ENCODE measurements around the gene DNAJC6.
"Not testable (repeated sequence)": the region's sequence is repeated elsewhere in the genome, so short reads cannot be mapped to it uniquely, and the experiment has no call there.

Gene DNAJC6

DNA sequence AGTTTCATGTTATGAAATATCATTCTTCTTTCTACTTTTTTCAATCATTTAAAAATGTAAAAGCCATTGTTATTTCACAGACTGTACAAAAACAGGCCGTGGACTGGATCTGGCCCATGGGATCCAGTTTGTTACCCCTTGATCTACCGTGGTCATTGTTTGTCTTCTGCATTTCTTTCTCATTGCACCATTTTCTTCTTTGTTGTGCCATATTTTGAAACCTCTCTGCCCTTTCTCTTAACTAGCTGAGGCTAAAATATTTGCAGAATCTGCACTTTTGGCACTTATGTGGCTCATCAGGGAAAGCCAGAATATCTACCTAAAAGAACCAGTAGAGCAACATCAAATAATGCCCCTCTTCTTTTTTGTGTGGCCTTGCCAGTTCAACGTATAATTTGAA is 50.5 kb downstream of the DNAJC6 start:
- DNase-seq = no peak

DNA sequence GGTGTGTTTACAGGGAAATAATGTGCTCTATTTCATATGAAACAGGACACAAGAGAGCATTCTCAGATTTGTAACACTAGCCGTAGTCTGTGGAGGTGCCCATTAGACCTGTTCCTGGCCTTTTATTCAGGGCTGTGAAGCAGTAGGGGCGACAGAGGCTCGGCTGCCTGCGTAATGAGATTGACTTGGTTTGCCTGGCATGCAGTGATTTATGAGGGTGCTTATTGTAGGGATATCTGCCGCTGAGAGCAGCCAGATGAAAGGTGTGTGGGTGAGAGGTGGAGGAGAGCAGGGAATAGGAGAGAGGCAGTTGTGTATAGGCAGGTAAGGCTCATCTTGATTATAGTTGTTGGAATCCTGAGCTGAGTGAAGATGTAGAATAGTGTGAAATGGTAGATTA is 51.3 kb downstream of the DNAJC6 start:
- DNase-seq = no peak

DNA sequence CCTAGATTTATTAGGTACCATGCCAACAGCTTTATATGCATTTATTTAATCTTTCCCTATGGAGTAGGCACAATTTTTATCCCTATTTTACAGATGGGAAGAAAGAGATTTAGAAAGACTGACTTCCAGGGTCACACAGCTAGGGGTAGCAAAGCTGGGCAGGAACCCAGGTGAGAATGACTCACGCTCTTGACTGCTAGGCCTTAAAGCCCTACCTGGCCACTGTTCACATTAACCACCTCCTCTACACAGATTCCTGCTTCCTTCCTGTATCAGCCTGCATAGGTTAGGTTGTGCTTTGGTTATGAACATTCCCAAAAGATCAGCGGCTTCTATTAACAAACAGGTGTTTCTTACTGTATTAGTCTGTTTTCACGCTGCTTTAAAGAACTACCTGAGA is 53.2 kb downstream of the DNAJC6 start:
- DNase-seq = no peak

DNA sequence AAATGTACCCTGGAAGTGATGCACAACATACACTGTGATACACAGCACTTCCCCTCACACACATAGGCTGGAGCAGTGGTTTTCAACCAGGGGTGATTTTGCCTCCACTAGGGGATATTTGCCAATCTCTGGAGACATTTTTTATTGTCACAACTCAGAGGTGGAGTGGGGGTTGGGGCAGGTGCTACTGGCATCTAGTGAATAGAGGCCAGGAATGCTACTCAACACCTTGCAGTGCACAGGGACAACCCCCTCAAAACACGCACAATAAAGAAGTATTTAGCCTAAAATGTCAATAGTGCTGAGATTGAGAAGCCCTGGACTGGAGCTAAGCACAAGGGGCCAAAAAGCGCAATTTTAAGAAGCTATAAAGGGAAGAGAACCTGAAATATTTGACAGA is 54.1 kb downstream of the DNAJC6 start:
- no peak for DNase-seq

DNA sequence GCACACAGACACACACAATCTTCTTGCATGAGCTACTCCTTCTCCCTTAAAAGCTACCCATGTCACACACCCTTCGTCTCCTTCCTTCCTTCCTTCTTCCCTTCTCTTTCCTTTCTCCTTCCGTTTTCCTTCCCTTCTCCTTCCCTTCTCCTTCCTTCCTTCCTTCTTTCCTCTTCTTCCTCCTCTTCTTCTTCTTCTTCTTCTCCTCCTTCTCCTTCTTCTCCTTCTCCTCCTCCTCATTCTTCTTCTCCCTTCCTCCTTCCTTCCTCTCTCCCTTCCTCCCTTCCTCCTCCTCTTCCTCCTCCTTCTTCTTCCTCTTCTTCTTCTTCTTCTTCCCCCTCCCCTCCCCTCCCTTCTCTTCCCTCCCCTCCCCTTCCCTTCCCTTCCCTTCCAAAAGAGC is 59.1 kb downstream of the DNAJC6 start:
- no peak for DNase-seq

DNA sequence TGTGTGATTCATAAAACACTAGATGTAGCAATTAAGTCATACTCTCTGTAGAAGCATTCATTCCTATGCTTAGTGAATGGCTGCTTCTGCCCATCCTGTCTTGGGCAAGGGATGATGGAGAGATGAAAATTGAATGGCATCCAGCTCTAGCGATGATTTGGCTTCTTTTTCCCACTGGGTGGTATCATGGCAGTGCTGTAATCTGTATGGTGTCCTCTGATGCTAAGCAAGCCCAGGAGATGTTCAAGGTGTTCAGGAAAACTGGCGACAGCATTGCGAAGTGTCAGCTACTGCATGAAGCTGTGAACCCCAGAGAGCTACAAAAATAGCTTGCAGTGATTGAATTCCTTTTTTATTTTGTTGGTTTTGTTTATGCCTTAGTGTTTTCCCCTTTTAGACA is 62.2 kb downstream of the DNAJC6 start:
- no peak for DNase-seq

DNA sequence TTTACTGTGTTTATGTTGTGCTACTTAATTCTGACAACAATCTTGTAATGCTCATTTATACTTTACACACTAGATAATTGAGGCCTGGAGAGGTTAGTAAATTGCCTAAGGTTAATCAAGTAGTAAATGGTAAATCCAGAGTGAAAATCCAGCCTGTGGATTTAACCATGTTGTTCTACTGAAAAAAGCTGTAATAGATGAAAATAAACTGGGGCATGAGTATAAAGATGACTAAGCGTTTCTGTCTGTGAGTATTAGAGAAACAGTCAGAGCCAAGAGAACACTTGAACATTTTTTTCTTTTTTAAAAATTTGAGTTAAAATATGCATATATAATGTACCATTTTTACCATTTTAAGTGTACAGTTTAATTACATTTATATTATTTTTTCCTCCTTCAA is 63.2 kb downstream of the DNAJC6 start:
- no peak for DNase-seq

DNA sequence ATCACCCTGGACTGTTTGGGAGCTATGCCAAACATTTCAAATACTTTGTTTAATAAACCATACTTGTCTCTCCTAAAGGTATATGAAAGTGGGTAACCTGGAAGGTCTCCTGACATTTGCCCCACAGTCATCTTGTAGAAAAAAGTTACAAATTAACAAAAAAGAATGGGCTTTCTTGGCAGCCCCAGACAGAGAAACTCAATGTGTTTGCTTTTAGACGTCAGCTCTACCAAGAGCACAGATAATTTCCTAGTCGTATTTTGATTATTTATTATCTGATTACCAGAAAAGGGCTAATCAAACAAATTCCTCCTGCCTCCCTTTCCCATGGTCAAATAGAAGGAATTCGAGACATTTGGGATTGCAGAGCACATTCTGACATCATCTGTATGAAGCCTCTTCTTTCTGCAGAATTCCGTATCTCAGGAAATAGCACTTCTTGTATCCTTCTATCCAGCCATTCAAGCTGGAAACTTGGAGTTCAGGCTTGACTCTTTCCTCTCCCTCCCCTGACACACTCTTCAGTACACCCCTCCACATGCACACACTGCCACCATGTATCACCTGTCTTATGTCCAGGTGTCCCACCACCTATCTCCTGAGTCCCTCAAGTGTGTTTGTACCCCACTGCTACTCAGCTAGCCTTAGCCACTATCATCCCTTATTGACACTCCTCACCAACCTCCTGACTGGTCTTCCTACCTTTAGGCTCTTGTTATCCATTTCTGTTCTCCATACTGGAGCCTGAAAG is 68.3 kb downstream of the DNAJC6 start:
- DNase-seq = no peak

DNA sequence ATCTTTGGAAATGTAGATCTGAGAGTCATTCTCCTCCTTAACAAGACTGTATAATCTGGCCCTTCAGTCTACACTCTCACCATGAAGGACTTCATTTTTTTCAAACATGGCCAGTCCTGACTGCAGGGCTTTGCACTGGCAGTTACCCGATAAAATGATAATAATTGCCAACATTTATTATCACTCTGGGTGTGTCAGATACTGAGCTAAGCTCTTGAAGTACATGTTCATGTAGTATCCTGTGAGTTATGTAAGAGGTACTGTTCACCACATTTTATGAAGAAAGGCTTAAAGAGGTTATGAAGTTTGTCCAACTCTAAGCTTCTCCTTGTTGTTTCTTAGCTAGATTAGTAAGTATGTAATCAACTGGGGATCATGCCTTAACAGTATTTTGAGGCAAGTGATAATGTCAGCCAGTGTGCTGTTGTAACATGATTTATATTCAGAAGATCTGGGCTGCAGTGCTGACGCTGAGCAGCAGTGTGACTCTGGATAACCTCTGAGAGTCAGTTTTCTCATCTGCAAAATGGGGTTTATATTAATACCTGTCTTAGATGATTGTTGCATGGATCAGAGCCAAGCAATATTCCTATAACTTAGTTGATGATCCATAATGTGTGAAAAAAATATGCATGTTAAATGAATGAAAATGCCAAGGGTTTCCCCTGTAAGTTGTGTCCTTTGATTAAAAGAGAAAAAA is 69.1 kb downstream of the DNAJC6 start:
- DNase-seq = no peak

DNA sequence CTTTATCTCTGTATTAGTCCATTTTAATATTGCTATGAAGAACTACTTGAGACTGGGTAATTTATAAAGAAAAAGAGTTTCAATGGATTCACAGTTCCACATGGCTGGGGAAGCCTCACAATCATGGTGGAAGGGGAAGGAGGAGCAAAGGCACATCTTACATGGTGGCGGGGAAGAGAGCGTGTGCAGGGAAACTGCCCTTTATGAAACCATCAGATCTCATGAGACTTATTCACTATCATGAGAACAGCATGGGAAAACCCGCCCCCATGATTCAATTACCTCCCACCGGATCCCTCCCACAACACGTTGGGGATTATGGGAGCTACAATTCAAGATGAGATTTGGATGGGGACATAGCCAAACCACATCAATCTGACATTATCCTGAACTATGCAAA is 75.1 kb downstream of the DNAJC6 start:
- not testable (repeated sequence) for DNase-seq

DNA sequence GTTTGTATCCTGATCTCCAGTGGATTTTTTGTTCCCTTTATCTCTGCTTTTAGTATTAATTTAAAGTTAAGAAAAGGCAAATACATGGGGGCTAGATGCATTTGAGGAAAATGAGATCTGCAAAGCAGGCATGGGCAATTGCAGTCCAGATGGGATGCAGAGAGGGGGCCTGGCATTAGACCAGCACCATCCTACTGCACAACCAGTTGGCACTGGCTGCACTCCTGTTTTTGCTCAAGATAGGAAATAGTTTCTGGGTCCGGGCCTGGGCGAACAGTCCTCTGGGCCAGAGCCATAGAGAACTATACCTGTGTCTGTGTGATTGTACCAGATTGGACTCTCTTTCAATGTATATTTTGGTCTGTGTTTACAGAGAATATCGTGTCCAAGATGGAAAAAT is 77.1 kb downstream of the DNAJC6 start:
- no peak for DNase-seq

DNA sequence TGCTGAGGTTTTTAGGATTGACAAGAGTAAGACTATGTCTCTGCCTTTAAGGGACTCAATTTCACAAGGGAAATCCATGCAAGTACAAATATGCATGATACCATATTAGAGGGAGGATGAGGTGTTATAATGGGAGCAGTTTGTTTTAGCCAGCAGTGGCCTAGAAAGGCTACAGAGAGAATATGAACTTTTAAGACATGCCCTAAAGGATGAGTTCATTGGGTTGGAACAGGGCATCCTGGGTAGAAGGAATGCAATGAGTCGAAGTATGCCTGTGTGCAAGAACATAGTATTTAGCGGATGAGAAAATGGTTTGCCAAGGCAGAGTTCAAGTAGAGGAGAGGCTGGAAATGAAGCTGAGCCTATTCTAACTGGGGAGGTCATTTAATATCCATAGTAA is 78.5 kb downstream of the DNAJC6 start:
- no peak for DNase-seq

DNA sequence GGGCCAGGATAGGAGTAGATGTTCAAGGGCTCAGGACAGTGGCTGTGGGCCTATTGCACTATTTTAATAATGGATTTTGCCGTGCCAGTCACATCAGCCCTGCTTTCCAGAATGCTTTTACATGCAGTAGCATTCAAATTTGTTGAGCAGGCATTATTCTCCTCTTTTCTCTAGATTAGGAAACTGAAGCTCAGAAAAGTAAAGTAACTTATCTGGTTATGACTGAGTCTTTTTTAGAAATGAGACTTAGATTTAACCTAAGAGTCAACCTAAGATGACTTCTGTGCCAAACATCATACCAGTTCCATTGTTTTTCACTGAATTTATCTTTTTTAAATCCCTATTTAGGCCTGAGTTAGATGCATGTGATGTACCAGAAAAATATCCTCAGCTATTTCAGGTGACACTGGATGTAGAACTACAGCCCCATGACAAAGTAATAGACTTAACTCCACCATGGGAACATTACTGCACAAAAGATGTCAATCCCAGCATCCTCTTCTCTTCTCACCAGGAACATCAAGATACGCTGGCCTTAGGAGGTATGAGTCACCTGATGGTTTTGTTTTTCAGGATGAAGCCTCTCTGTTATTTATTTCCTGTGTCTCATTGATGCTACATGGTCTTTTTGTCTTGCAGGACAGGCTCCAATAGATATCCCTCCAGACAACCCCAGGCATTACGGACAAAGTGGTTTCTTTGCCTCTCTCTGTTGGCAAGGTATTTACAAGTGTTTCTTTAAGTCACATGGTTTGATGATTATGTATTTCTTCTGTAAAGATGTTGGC is 79.8 kb downstream of the DNAJC6 start:
- DNase-seq = no peak

DNA sequence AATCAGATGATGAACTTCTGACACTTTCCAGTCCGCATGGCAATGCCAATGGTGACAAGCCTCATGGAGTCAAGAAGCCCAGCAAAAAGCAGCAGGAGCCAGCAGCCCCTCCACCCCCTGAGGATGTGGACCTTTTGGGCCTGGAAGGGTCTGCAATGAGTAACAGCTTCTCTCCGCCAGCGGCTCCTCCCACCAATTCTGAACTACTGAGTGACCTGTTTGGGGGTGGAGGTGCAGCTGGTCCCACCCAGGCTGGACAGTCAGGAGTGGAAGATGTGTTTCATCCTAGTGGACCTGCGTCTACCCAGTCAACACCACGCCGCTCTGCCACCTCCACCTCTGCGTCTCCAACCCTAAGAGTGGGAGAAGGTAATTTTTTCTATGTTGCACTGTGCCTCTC is 83.2 kb downstream of the DNAJC6 start:
- DNase-seq = no peak

DNA sequence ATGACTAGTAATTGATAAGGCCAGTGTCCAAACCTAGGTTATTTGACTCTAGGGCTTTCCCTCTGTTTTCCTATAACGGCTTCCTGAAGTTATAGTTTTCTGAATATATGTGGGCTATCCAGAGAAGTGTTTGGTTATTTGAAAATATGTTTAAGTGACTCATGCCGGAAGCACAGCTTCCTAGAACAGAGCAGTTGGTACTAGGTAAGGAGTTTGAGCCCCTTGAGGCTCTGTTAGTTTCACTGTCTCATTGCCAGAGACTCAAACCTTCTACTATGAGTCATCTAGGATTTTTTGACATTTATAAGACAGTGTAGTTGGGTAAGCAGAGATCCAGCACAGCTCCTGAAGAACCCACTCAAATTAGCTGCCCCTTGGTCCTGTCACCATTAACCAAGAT is 84.0 kb downstream of the DNAJC6 start:
- no peak for DNase-seq

DNA sequence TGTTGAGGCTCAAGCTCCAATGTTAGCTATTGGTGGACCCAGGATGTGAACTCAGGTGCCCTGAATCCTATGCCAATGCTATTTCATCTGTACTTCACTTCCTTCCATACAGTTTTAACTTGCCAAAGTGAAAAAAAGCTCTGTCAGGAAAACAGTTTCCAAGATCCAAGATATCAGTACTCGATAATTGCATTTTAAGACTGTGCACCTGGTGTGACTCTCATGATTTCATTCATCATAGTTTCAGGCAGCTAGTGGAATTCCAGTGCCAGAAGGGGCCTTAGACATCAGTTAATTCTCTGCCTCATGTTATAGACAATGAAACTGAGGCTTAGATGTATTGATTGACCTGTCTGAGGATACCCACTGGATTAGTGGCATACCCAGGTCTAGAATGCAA is 84.6 kb downstream of the DNAJC6 start:
- DNase-seq = no peak

DNA sequence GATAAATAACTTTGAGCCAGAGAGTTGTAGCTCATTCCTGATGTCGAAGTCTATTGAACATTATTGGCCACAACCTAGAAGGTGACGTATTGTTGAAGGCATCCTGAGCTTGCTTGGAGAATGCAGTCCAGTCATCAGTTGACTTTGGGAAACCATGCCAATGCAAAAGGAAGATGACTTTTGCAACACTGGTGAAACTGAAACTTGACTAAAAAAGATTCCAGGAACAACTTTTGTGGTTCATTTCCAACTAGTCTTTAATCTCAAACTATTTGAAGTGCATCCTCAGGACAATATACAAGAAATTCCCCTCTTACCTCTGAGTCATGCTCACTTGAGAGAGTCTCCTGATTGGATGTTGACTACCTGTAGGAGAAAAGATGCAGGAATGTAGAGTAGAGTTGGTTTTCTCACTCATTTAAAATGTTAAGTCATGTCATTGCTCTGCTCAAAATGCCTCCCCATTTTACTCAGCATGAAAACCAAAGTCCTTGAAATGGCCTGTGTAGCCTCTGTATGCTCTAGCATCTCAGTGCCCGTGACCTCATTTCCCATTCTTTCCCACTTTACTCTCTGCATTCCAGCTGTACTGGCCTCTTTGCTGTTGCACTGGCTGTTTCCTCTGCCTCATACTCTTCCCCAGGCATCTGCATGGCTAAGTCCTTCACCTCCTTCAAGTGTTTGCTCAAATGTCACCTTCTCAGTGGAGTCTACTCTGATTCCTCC is 86.7 kb downstream of the DNAJC6 start:
- no peak for DNase-seq

DNA sequence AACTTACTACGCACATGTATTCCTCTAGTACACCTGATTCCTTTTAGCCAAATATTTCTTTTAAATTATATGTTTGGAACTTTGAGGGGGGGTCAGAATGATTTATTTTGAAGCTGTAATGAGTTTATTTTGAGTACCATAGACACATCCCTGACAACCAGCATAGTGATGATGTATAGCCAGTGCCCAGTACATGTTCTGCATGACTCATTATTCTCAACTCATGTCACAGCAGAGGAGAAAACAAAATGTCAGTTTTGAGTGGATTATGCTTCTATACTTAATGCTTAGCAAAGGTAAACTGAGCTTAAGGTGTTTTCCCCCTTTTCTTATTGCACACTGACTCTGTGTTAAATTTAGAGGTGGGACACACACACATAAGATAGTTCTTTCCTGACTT is 88.7 kb downstream of the DNAJC6 start:
- no peak for DNase-seq

DNA sequence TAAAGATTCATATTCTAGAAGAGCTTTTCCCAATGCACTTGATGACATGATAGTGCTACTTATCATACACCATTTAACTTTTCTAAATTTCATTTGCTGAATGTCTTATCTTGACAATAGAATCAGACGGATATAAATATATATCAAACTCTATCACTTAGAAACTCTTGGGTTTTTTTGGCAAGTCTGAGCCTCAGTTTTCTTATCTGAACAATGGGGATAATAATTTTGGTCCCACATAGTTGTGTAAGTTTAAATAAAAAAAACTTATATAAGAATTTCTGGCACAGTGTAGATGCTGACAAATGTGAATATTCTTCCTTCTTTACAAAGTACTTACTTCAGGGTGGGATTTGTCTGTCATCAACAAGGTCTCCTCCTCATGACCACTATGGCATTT is 89.7 kb downstream of the DNAJC6 start:
- DNase-seq = no peak

DNA sequence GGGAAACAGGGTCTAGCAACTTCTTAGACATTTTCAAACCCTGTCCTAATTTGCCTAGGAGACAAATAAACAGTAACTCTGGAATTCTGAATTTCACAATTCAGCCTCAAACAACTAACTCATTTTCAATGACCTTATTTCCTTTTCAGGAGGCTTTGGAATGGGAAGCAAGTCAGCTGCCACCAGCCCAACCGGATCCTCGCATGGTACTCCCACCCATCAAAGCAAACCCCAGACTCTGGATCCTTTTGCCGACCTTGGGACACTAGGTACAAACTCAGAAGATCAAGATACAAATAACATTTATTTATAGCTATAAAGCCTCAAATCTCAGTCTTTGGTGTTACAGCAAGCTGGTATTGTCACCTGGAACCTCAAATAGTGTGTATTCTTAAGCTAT is 92.3 kb downstream of the DNAJC6 start:
- no peak for DNase-seq

DNA sequence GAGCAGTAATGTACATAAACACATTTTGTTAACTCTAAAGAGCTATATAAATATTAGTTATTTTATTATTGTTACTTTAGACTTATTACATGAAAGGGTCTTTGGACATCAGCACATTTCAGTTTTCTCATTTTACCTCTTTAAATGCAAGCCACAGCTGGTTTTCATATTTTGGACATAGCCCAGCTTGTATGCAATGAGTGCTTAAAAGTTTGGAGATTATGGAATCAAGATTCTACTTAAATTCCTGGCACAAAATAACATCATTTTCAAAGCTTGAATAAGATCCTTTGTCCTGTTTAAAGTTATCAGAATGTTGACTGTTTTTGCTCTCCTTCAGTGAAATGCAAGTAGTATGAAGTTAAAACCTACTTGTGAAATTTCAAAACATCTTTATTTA is 95.6 kb downstream of the DNAJC6 start:
- DNase-seq = no peak

DNA sequence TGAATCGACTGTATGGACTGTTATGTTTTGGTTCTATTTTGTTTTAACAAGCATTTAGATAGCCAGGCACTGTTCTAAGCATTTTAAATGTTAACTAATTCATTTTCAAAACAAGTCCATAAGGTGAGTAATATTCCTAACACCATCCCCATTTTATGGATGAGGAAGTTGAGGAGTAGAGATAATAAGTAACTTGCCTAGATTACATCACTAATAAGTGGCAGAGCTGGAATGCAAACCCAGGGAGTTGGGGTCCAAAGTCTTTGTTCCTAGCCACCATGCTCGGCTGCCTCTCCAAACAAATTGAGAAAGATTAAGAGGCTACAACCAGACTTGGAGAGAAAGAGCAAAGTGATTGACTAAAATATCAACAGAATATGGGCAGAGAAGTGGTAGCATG is 98.5 kb downstream of the DNAJC6 start:
- DNase-seq = no peak

DNA sequence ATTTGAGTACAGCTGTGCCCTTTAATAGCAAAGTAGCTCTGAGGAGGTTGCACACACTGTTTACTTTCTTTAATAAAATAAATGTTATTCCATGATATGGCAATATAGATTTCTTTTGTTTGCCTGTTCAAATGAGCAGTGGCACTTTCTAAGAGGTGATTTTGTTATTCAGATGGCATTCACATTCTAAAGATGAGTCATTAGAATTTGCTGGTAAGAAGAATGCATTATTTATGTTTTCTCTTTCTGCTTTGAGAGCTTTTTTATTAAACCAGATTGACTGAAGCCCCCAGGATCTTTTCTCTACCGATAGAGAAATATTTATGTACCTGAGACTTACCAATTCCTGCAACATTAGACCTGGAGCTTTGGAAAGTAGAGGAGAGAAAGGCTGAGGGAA is 100.0 kb downstream of the DNAJC6 start:
- no peak for DNase-seq
